IMR-90 (cell line): ENCODE data around the gene PHACTR2. TPM values are rescaled to one million over a fixed set of nuclear protein-coding genes. Genes with fewer than 3 reads are reported as not detected.

Experiments
- ATAC-seq: fragments of 200-7000 bp; cut with Tn5 transposase; 2 replicates; pipeline ENCODE4 v1.9.1; 2020; ENCODE audit warnings: low read depth, mild to moderate bottlenecking, moderate library complexity
- BruUV-seq: library from RNA; stranded (reverse); fragments of 400-500 nt; replicated peaks from 2 replicates; lab custom pipeline; 2021; lab: Mats Ljungman, UMichigan
- CTCF ChIA-PET: fragments of 300-600 bp; formaldehyde crosslinking; extraction: SDS; loops from one replicate; lab custom pipeline; 2021; ENCODE audit warnings: antibody characterized with exemption; lab: Yijun Ruan, JAX
- POLR2A ChIA-PET: fragments of 300-600 bp; sonication (Branson Sonifier 250); formaldehyde crosslinking; loops from one replicate; lab custom pipeline; 2022; ENCODE audit warnings: antibody characterized with exemption; ENCODE audit not compliant: unreplicated experiment; lab: Charles Lee
- DNase-seq: peaks from one replicate; pipeline ENCODE4 v3.0.0; 2013
- H2AFZ ChIP-seq: replicated peaks from 2 replicates; pipeline ENCODE3; 2013; ENCODE audit warnings: low read length, mild to moderate bottlenecking; ENCODE audit not compliant: poor library complexity
- H2AK5ac ChIP-seq: 2 replicates; pipeline ENCODE4 v1.6.1; 2013; ENCODE audit warnings: low read depth, low read length, inconsistent platforms
- H2AK9ac ChIP-seq: replicated peaks from 2 replicates; pipeline ENCODE3; 2013; ENCODE audit warnings: mild to moderate bottlenecking, low read depth, low read length, moderate library complexity; ENCODE audit not compliant: poor library complexity
- H2BK120ac ChIP-seq: 2 replicates; pipeline ENCODE4 v1.6.1; 2013; ENCODE audit warnings: low read depth, low read length, inconsistent platforms
- H2BK15ac ChIP-seq: 3 replicates; pipeline ENCODE4 v1.6.1; 2013; ENCODE audit warnings: low read depth, low read length, inconsistent platforms
- H2BK20ac ChIP-seq: 2 replicates; pipeline ENCODE4 v1.6.1; 2013; ENCODE audit warnings: low read depth, mild to moderate bottlenecking, inconsistent platforms, low read length, moderate library complexity
- H2BK5ac ChIP-seq: 2 replicates; pipeline ENCODE4 v1.6.1; 2013; ENCODE audit warnings: mild to moderate bottlenecking, low read depth, low read length, inconsistent platforms; ENCODE audit not compliant: poor library complexity, severe bottlenecking
- H3K14ac ChIP-seq: replicated peaks from 2 replicates; pipeline ENCODE4 v1.6.1; 2013; ENCODE audit warnings: low read depth, low read length, inconsistent platforms
- H3K18ac ChIP-seq: 2 replicates; pipeline ENCODE4 v1.6.1; 2013; ENCODE audit warnings: low read depth, low read length, control low read depth
- H3K23ac ChIP-seq: 2 replicates; pipeline ENCODE4 v1.6.1; 2013; ENCODE audit warnings: low read depth, low read length, inconsistent platforms
- H3K27ac ChIP-seq: 2 replicates; pipeline ENCODE4 v1.5.1; 2013; ENCODE audit warnings: mild to moderate bottlenecking, control low read depth, low read length; ENCODE audit not compliant: insufficient read depth
- H3K27me3 ChIP-seq: 2 replicates; pipeline ENCODE4 v1.6.1; 2013; ENCODE audit warnings: low read length; ENCODE audit not compliant: control insufficient read depth, insufficient read depth
- H3K36me3 ChIP-seq: 2 replicates; pipeline ENCODE4 v1.6.1; 2013; ENCODE audit warnings: low read length, mixed read lengths; ENCODE audit not compliant: control insufficient read depth, insufficient read depth
- H3K4ac ChIP-seq: 2 replicates; pipeline ENCODE4 v1.6.1; 2013; ENCODE audit warnings: low read depth, low read length, inconsistent platforms
- H3K4me1 ChIP-seq: 2 replicates; pipeline ENCODE4 v1.6.1; 2013; ENCODE audit warnings: low read length, mixed read lengths; ENCODE audit not compliant: control insufficient read depth, insufficient read depth
- H3K4me2 ChIP-seq: 2 replicates; pipeline ENCODE4 v1.6.1; 2013; ENCODE audit warnings: low read depth, mild to moderate bottlenecking, control low read depth, low read length, moderate library complexity
- H3K4me3 ChIP-seq: 2 replicates; pipeline ENCODE4 v1.5.1; 2013; ENCODE audit warnings: low read depth, mild to moderate bottlenecking, control low read depth, low read length, moderate library complexity; ENCODE audit not compliant: insufficient read depth
- H3K56ac ChIP-seq: 2 replicates; pipeline ENCODE4 v1.6.1; 2013; ENCODE audit warnings: low read length, inconsistent platforms; ENCODE audit not compliant: insufficient read depth; ENCODE audit errors: extremely low read depth
- H3K79me1 ChIP-seq, 2 experiments: 2 replicates each; pipeline ENCODE4 v1.6.1; 2013; ENCODE audit warnings: low read length in 2 of 2, inconsistent platforms in 1 of 2, low read depth in 1 of 2
- H3K9ac ChIP-seq: 2 replicates; pipeline ENCODE4 v1.6.1; 2013; ENCODE audit warnings: low read depth, low read length, control low read depth
- H3K9me1 ChIP-seq: 2 replicates; pipeline ENCODE4 v1.6.1; 2013; ENCODE audit warnings: low read length, inconsistent platforms; ENCODE audit not compliant: insufficient read depth
- H3K9me3 ChIP-seq: 2 replicates; pipeline ENCODE4 v1.6.1; 2013; ENCODE audit warnings: low read length; ENCODE audit not compliant: control insufficient read depth, insufficient read depth
- H4K20me1 ChIP-seq: 2 replicates; pipeline ENCODE4 v1.6.1; 2013; ENCODE audit warnings: low read length, inconsistent platforms; ENCODE audit not compliant: insufficient read depth
- H4K5ac ChIP-seq: 2 replicates; pipeline ENCODE4 v1.6.1; 2013; ENCODE audit warnings: mild to moderate bottlenecking, low read depth, low read length, control low read depth
- H4K8ac ChIP-seq, 2 experiments: 2 replicates each; pipeline ENCODE4 v1.6.1; 2013; ENCODE audit warnings: low read depth in 2 of 2, low read length in 2 of 2, control low read depth in 1 of 2, inconsistent platforms in 1 of 2
- H4K91ac ChIP-seq: 2 replicates; pipeline ENCODE4 v1.6.1; 2013; ENCODE audit warnings: low read depth, low read length, inconsistent platforms; ENCODE audit not compliant: insufficient read depth
- BHLHE40 ChIP-seq: fragments of 150-350 bp; IDR thresholded peaks from 2 replicates; pipeline ENCODE4 v1.6.1; 2016; ENCODE audit warnings: mild to moderate bottlenecking, low read depth, low read length
- CEBPB ChIP-seq: IDR thresholded peaks from 2 replicates; pipeline ENCODE4 v1.6.1; 2012; ENCODE audit warnings: low read depth, low read length, improper control_type of control experiment
- CHD1 ChIP-seq: IDR thresholded peaks from 2 replicates; pipeline ENCODE4 v1.6.1; 2012; ENCODE audit warnings: low read depth, low read length, improper control_type of control experiment
- CTCF ChIP-seq: conservative IDR thresholded peaks from 2 replicates; pipeline ENCODE4 v1.5.1; 2012; ENCODE audit warnings: mild to moderate bottlenecking, low read depth, low read length, improper control_type of control experiment
- FOS ChIP-seq: fragments of 150-350 bp; IDR thresholded peaks from 2 replicates; pipeline ENCODE4 v1.6.1; 2016; ENCODE audit warnings: low read depth, low read length
- MAFK ChIP-seq: IDR thresholded peaks from 2 replicates; pipeline ENCODE4 v1.6.1; 2012; ENCODE audit warnings: low read depth, low read length, improper control_type of control experiment
- MAZ ChIP-seq: IDR thresholded peaks from 2 replicates; pipeline ENCODE4 v1.6.1; 2012; ENCODE audit warnings: low read depth, mild to moderate bottlenecking, low read length, improper control_type of control experiment, moderate library complexity, borderline replicate concordance
- MXI1 ChIP-seq: IDR thresholded peaks from 2 replicates; pipeline ENCODE4 v1.6.1; 2012; ENCODE audit warnings: low read depth, mild to moderate bottlenecking, low read length, moderate library complexity, borderline replicate concordance
- NFE2L2 ChIP-seq: fragments of 150-350 bp; IDR thresholded peaks from 2 replicates; pipeline ENCODE4 v1.6.1; 2016; ENCODE audit warnings: low read depth, mild to moderate bottlenecking, low read length
- POLR2A ChIP-seq: IDR thresholded peaks from 2 replicates; pipeline ENCODE4 v1.6.1; 2012; ENCODE audit warnings: mild to moderate bottlenecking, low read depth, low read length
- RAD21 ChIP-seq: IDR thresholded peaks from 2 replicates; pipeline ENCODE4 v1.6.1; 2012; ENCODE audit warnings: low read length, improper control_type of control experiment
- RCOR1 ChIP-seq: IDR thresholded peaks from 2 replicates; pipeline ENCODE4 v1.6.1; 2012; ENCODE audit warnings: mild to moderate bottlenecking, low read length, improper control_type of control experiment; ENCODE audit not compliant: insufficient replicate concordance
- RFX5 ChIP-seq: IDR thresholded peaks from 2 replicates; pipeline ENCODE4 v1.8.0; 2012; ENCODE audit warnings: low read depth, mild to moderate bottlenecking, low read length, moderate library complexity
- SMC3 ChIP-seq: fragments of 150-350 bp; IDR thresholded peaks from 2 replicates; pipeline ENCODE4 v1.6.1; 2016; ENCODE audit warnings: low read depth, mild to moderate bottlenecking, antibody characterized with exemption, low read length, moderate library complexity
- WGBS, 2 experiments: methylation state at CpG; one replicate each; pipeline versions ENCODE4 v1.1.5 to v1.1.7; 2013; ENCODE audit warnings: missing lambda C conversion rate in 2 of 2; ENCODE audit not compliant: insufficient read length in 1 of 2; ENCODE audit errors: extremely low coverage in 2 of 2; 5-methylcytosine and 5-hydroxymethylcytosine counted together
- dilution Hi-C: fragments of 300-500 bp; cut with HindIII; formaldehyde crosslinking; loops from one replicate; pipeline ENCODE4 v1.14.3; 2018; ENCODE audit warnings: low sequenced_read_pairs; ENCODE audit not compliant: unreplicated experiment
- in situ Hi-C: fragments of 300-500 bp; cut with MboI; formaldehyde crosslinking; loops from 3 replicates; pipeline ENCODE4 v1.14.3; 2019; ENCODE audit warnings: low sequenced_read_pairs, inconsistent platforms, mixed read lengths
- intact Hi-C: fragments of 100-400 bp; cut with micrococcal nuclease; formaldehyde crosslinking; loops from 2 replicates; pipeline ENCODE4 v1.10.0; 2022
- polyA plus RNA-seq, 3 experiments: library from polyadenylated mRNA; depleted of rRNA; stranded (reverse); fragments of >200 nt; gene quantifications; 2 replicates each; pipeline ENCODE4 v1.2.3, GENCODE V29; 2012; ENCODE audit warnings: low replicate concordance in 1 of 3
- total RNA-seq: library from RNA; depleted of rRNA; stranded (reverse); fragments of >200 nt; gene quantifications from 2 replicates; pipeline ENCODE4 v1.2.3, GENCODE V29; 2012
- TF ChIP-seq, protein P1 (sequence below): fragments of 150-350 bp; IDR thresholded peaks from 2 replicates; pipeline ENCODE4 v1.6.1; 2016; ENCODE audit warnings: low read depth, mild to moderate bottlenecking, low read length, moderate library complexity, borderline replicate concordance
- TF ChIP-seq, protein P2 (sequence below): fragments of 150-350 bp; IDR thresholded peaks from 2 replicates; pipeline ENCODE4 v1.6.1; 2017; ENCODE audit warnings: mild to moderate bottlenecking, antibody characterized with exemption, low read length, low read depth

Gene PHACTR2
- total and polyA plus RNA-seq, 2 of the 4 experiments (the other 2 are of a cell fraction), result 14.5 to 74.2 TPM

GRCh38 chr6:143845033-143845432 lies 167.3 kb downstream of the PHACTR2 start:
- Histone ChIP-seq H3K23ac (no peak overlapping the region), H3K9me1 (peaks cover 5% of the 10 kb centered on the region), H4K5ac (no peak overlapping the region), H3K4me3 (no peak overlapping the region), H3K14ac (no peak overlapping the region), H3K79me1 (peaks cover 30 to 45% of the 10 kb centered on the region in 2 experiments), H3K4ac (no peak overlapping the region), H4K8ac (no peak overlapping the region), H2AK9ac (no peak overlapping the region), H2BK20ac (no peak overlapping the region), H3K9me3 (no peaks in the 10 kb centered on the region), H3K27me3 (no peaks in the 10 kb centered on the region), H4K91ac (no peak overlapping the region), H3K9ac (no peak overlapping the region), H3K4me2 (no peak overlapping the region), H3K18ac (no peak overlapping the region), H4K20me1 (no peaks in the 10 kb centered on the region), H3K27ac (no peak overlapping the region), H2AFZ (no peak overlapping the region), H3K4me1 (peaks cover 3% of the 10 kb centered on the region; the same call in 1 of the 2 replicates), H3K36me3 (peaks cover 25% of the 10 kb centered on the region), H2AK5ac (no peak overlapping the region), H2BK15ac (no peak overlapping the region), H3K56ac (no peak overlapping the region), H2BK120ac (no peak overlapping the region), H2BK5ac (no peak overlapping the region)
- intact Hi-C loops (loop anchor here (10.0 kb wide), 1 partner anchor 170 kb away; no protein-coding TSS in a partner anchor), dilution Hi-C loops (no loop called here), in situ Hi-C loops (no loop called here)
- 100% methylated on average over 3 of the region's 5 CpGs; no CpG with 5 or more reads in 1 of the 2 experiments for WGBS, 2 experiments
- no peak for ATAC-seq
- ChIA-PET CTCF (interaction anchor here (0.5 kb wide), 1 partner anchor 131 kb away, joined by 5 read pairs; no protein-coding TSS in a partner anchor), POLR2A (no interaction called here)
- TF ChIP-seq MXI1, result no peak
- TF ChIP-seq POLR2A, result no peak
- no peak for TF ChIP-seq CHD1
- no peak for TF ChIP-seq SMC3
- TF ChIP-seq MAFK, result no peak
- TF ChIP-seq RFX5, result no peak
- no peak for TF ChIP-seq NFE2L2
- TF ChIP-seq RAD21, result no peak
- TF ChIP-seq BHLHE40, result no peak
- TF ChIP-seq RCOR1, result no peak
- TF ChIP-seq MAZ, result no peak
- TF ChIP-seq, protein P1, sequence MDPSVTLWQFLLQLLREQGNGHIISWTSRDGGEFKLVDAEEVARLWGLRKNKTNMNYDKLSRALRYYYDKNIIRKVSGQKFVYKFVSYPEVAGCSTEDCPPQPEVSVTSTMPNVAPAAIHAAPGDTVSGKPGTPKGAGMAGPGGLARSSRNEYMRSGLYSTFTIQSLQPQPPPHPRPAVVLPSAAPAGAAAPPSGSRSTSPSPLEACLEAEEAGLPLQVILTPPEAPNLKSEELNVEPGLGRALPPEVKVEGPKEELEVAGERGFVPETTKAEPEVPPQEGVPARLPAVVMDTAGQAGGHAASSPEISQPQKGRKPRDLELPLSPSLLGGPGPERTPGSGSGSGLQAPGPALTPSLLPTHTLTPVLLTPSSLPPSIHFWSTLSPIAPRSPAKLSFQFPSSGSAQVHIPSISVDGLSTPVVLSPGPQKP, result no peak
- TF ChIP-seq FOS, result no peak
- no peak for TF ChIP-seq CEBPB
- TF ChIP-seq, protein P2, sequence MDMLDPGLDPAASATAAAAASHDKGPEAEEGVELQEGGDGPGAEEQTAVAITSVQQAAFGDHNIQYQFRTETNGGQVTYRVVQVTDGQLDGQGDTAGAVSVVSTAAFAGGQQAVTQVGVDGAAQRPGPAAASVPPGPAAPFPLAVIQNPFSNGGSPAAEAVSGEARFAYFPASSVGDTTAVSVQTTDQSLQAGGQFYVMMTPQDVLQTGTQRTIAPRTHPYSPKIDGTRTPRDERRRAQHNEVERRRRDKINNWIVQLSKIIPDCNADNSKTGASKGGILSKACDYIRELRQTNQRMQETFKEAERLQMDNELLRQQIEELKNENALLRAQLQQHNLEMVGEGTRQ, result no peak
- no peak for TF ChIP-seq CTCF
- BruUV-seq, result no TSS peak
- DNase-seq, result no peak
